ENCODE data around the gene SLC1A7. TPM values are rescaled to one million over a fixed set of nuclear protein-coding genes. Genes with fewer than 3 reads are reported as not detected.

Gene SLC1A7
- polyA plus RNA-seq, 2 of the 4 experiments (the other 2 are of a cell fraction): 0.04 to 0.12 TPM

DNA sequence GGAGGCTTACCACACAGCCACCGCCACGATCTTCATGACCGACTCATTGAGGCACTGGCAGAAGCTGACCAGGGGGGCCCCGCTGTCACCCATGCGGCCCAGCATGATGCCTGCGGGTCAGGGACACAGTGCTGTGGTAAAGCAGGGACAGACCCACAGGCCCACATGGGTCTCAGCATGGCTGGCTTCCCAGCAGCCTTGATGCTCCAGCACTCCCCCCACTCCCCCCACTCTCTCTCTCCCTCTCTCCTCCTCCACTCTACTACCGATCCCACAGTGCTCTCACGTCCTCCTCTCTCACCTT lies 49.0 kb downstream of the SLC1A7 start:
- ATAC-seq (no peak), DNase-seq (ENCODE audit: low read depth in 1 of 2, low spot score in 1 of 2) (no peak), FAIRE-seq (no peak)
- no peak overlapping the region for H3K4me2 ChIP-seq
- H3K9me3 ChIP-seq: peaks cover 1% of the 10 kb centered on the region; the same call in 1 of the 3 replicates
- POLR2A ChIA-PET: no interaction called here
- WGBS (ENCODE audit: missing lambda C conversion rate): 97% methylated on average over 5 of the region's 8 CpGs
- TF ChIP-seq CHD4 (IDR thresholded peaks at IDR 0.05; ENCODE audit: borderline replicate concordance) (no peak), RARB (CRISPR knock-in tag; IDR thresholded peaks at IDR 0.05) (no peak), RFX5 (IDR thresholded peaks at IDR 0.05) (no peak), ZFP36 (IDR thresholded peaks at IDR 0.05; ENCODE audit: borderline replicate concordance, partially characterized antibody) (no peak), POLR2A (IDR thresholded peaks at IDR 0.05; ENCODE audit: low read length) (no peak), NR3C1 (IDR thresholded peaks at IDR 0.05) (no peak), MYC (IDR thresholded peaks at IDR 0.05; ENCODE audit: borderline replicate concordance, low read length) (no peak), HOXB5 (CRISPR knock-in tag; IDR thresholded peaks at IDR 0.05) (no peak), RNF2 (IDR thresholded peaks at IDR 0.05; ENCODE audit: borderline replicate concordance, low read depth) (no peak), NPAS2 (CRISPR knock-in tag; IDR thresholded peaks at IDR 0.05; ENCODE audit: borderline replicate concordance) (no peak)
- peaks cover 16% of the 10 kb centered on the region for H3K4me1 ChIP-seq
- H3K4me3 ChIP-seq: no peak overlapping the region
- no peak overlapping the region; a peak in 1 of 6 replicates for H3K27ac ChIP-seq
- CTCF ChIA-PET: no interaction called here

DNA sequence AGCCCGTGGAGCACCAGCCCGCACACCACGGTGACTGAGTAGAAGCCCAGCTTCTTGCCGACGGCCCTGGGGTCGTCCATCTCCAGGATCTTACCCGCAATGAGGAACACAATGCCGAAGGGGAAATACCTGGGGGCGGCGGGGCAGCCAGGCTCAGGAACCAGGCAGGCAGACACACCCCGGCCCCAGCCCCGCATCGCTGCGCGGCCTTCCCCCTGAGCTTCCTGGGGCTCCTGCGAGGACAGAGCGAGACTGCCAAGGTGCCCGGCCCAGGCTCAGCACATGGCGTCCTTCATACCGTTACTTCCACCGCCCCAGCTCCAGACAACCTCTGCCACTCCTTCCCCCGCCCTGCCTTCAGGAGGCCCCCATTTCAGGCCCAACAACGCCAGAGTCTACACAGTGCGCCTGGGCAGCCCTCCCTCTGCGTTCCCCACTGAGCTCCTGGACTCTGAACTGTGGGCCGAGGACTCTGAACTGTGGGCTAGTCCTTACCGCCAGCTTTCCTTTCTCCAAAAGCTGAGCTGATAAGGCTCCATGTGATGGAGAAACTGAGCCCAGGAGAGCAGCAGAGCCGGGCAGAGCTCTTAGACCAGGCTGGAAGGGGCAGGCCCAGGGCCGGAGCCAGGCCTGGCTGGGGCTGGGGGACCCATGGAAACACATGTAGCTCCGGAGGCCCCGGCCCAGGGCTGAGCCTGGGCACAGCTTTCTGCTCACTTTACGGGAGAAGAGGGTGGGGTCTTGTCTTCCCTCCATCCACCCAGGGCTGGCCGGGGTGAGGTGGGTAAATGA lies 49.6 kb downstream of the SLC1A7 start:
- no peaks in the 10 kb centered on the region for H3K9me3 ChIP-seq
- no peak overlapping the region for H3K27ac ChIP-seq
- TF ChIP-seq HDAC2 (IDR thresholded peaks at IDR 0.05): no peak
- TF ChIP-seq NPAS2 (CRISPR knock-in tag; IDR thresholded peaks at IDR 0.05; ENCODE audit: borderline replicate concordance): no peak
- no peak for TF ChIP-seq MAFK (IDR thresholded peaks at IDR 0.05; ENCODE audit: partially characterized antibody)
- TF ChIP-seq MAZ (IDR thresholded peaks at IDR 0.05; ENCODE audit: borderline replicate concordance, low read depth, low read length): no peak
- TF ChIP-seq NR3C1 (IDR thresholded peaks at IDR 0.05): no peak
- no peak for TF ChIP-seq RNF2 (IDR thresholded peaks at IDR 0.05; ENCODE audit: borderline replicate concordance, low read depth)
- TF ChIP-seq, protein P1, sequence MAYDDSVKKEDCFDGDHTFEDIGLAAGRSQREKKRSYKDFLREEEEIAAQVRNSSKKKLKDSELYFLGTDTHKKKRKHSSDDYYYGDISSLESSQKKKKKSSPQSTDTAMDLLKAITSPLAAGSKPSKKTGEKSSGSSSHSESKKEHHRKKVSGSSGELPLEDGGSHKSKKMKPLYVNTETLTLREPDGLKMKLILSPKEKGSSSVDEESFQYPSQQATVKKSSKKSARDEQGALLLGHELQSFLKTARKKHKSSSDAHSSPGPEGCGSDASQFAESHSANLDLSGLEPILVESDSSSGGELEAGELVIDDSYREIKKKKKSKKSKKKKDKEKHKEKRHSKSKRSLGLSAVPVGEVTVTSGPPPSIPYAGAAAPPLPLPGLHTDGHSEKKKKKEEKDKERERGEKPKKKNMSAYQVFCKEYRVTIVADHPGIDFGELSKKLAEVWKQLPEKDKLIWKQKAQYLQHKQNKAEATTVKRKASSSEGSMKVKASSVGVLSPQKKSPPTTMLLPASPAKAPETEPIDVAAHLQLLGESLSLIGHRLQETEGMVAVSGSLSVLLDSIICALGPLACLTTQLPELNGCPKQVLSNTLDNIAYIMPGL (CRISPR knock-in tag; IDR thresholded peaks at IDR 0.05; ENCODE audit: borderline replicate concordance): no peak
- peaks cover 16% of the 10 kb centered on the region for H3K4me1 ChIP-seq
- ChIA-PET CTCF (interaction anchor here (0.6 kb wide), 1 partner anchor 82 kb away, joined by 3 read pairs; no protein-coding TSS in a partner anchor), POLR2A (no interaction called here)
- no peak overlapping the region for H3K4me3 ChIP-seq
- 93% methylated on average over 20 of the region's 33 CpGs for WGBS (ENCODE audit: missing lambda C conversion rate)
- ATAC-seq (no peak), DNase-seq (ENCODE audit: low read depth in 1 of 2, low spot score in 1 of 2) (no peak), FAIRE-seq (no peak)
- H3K4me2 ChIP-seq: no peak overlapping the region

DNA sequence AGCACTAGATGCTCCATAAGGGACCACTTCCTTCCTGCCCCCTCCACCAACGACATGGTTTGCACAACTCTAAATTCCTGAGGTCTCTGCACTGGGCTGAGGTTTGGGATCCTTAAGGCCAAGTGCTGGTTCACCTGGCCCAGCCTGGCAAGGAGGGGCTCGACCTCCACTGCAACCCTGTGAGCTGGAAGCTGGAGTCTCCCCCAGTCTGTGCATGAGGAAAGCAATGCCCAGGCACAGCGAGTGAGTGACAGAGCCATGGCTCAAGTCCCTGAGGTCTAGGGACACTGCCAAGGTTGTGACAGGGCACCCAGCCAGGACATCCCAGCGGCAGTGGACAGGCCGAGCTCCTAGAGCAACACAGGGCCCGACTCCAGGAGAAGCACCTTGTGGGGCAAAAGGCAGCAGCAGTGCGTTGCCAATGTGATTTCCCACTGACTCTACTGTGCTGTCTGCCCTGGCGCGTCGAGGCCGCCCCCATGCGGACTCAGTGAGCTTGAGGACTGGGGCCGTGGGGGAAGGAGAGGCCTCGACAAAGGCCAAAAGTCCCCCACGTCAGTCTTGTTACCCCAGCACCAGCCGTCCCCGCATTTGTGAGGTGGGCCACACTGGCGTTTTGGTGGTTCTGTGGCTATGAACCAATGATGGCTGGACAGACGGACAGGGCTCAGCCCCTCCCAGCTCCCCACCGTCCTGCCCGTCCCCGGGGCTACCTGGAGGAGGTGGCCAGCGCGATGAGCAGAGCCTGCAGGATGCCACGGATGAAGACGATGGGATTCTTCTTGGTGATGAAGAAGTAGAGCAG lies 50.4 kb downstream of the SLC1A7 start:
- TF ChIP-seq MYC (IDR thresholded peaks at IDR 0.05; ENCODE audit: borderline replicate concordance, low read length) (no peak), NR3C1 (IDR thresholded peaks at IDR 0.05) (no peak), GATA3 (IDR thresholded peaks at IDR 0.05; ENCODE audit: borderline replicate concordance) (no peak), POLR2A (IDR thresholded peaks at IDR 0.05; ENCODE audit: low read length) (no peak), POLR2AphosphoS2 (conservative IDR thresholded peaks at IDR 0.05; ENCODE audit: low read length) (no peak), RCOR1 (IDR thresholded peaks at IDR 0.05; ENCODE audit: low read depth, low read length) (no peak), HDAC2 (IDR thresholded peaks at IDR 0.05) (no peak)
- TF ChIP-seq, protein P2, sequence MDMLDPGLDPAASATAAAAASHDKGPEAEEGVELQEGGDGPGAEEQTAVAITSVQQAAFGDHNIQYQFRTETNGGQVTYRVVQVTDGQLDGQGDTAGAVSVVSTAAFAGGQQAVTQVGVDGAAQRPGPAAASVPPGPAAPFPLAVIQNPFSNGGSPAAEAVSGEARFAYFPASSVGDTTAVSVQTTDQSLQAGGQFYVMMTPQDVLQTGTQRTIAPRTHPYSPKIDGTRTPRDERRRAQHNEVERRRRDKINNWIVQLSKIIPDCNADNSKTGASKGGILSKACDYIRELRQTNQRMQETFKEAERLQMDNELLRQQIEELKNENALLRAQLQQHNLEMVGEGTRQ (IDR thresholded peaks at IDR 0.05): no peak
- no peak overlapping the region for H3K27ac ChIP-seq
- CTCF ChIA-PET: no interaction called here
- 90% methylated on average over 17 of the region's 26 CpGs for WGBS (ENCODE audit: missing lambda C conversion rate)
- H3K4me1 ChIP-seq: peaks cover 16% of the 10 kb centered on the region
- H3K4me2 ChIP-seq: no peak overlapping the region
- POLR2A ChIA-PET: no interaction called here
- no peak for DNase-seq (ENCODE audit: low read depth in 1 of 2, low spot score in 1 of 2)
- no peak for FAIRE-seq
- no peak overlapping the region for H3K4me3 ChIP-seq
- H3K9me3 ChIP-seq: no peaks in the 10 kb centered on the region
- ATAC-seq: no peak

Data from A549 (cell line).